K562 (cell line): ENCODE measurements around the gene GPSM3. TPM values are rescaled to one million over a fixed set of nuclear protein-coding genes. Genes with fewer than 3 reads are reported as not detected.

Experiments
- CAMTA2 ChIP-seq: fragments of 250-450 bp; sonication (Bioruptor Pico); conservative IDR thresholded peaks from 2 replicates; pipeline ENCODE4 v1.5.1; 2022
- CBFA2T3 ChIP-seq: fragments of 450-650 bp; IDR thresholded peaks from 2 replicates; pipeline ENCODE4 v1.6.1; 2017
- CEBPG ChIP-seq, 3 experiments: fragments of 200-800 bp in 1 of 3; sonication (Bioruptor generic) in 1 of 3; sonication (generic) in 1 of 3; formaldehyde crosslinking in 1 of 3; IDR thresholded peaks in 2 of 3; conservative IDR thresholded peaks in 1 of 3; 2 replicates each; pipeline versions ENCODE4 v1.6.1 to v1.8.0; 2016 to 2022; ENCODE audit warnings: missing compliant biosample characterization in 2 of 3, missing genetic modification characterization in 2 of 3, mild to moderate bottlenecking in 1 of 3, missing genetic modification reagents in 1 of 3
- ETV1 ChIP-seq: fragments of 450-650 bp; conservative IDR thresholded peaks from 2 replicates; pipeline ENCODE4 v1.6.1; 2016; ENCODE audit warnings: missing genetic modification characterization, control low read depth, low read depth, missing compliant biosample characterization
- GATAD2B ChIP-seq: fragments of 450-650 bp; IDR thresholded peaks from 2 replicates; pipeline ENCODE4 v1.6.1; 2017; ENCODE audit warnings: mild to moderate bottlenecking, borderline replicate concordance
- HIVEP1 ChIP-seq: fragments of 250-450 bp; sonication (Bioruptor Pico); IDR thresholded peaks from 2 replicates; pipeline ENCODE4 v1.4.0; 2020; ENCODE audit warnings: mild to moderate bottlenecking
- HMG20B ChIP-seq: fragments of 250-450 bp; sonication (Bioruptor Pico); IDR thresholded peaks from 2 replicates; pipeline ENCODE4 v1.5.0; 2021; ENCODE audit warnings: mild to moderate bottlenecking
- MYNN ChIP-seq, 2 experiments: sonication (generic); formaldehyde crosslinking in 1 of 2; IDR thresholded peaks; 2 replicates each; pipeline versions ENCODE4 v1.5.0 to v1.6.1; 2016 to 2020; ENCODE audit warnings: antibody characterized with exemption in 1 of 2, missing genetic modification reagents in 1 of 2
- RNF2 ChIP-seq: sonication (generic); IDR thresholded peaks from 2 replicates; pipeline ENCODE4 v1.6.1; 2016
- USF2 ChIP-seq: sonication (generic); formaldehyde crosslinking; IDR thresholded peaks from 2 replicates; pipeline ENCODE4 v1.5.0; 2020; ENCODE audit warnings: missing genetic modification reagents
- ZFP91 ChIP-seq: sonication (generic); formaldehyde crosslinking; IDR thresholded peaks from 2 replicates; pipeline ENCODE4 v1.8.0; 2022; ENCODE audit warnings: mild to moderate bottlenecking, missing genetic modification reagents
- ZNF12 ChIP-seq: sonication (generic); formaldehyde crosslinking; IDR thresholded peaks from 2 replicates; pipeline ENCODE4 v1.4.0; 2020; ENCODE audit warnings: mild to moderate bottlenecking, missing genetic modification reagents
- ZNF232 ChIP-seq: sonication (generic); formaldehyde crosslinking; IDR thresholded peaks from 2 replicates; pipeline ENCODE4 v1.8.0; 2022; ENCODE audit warnings: mild to moderate bottlenecking, missing genetic modification reagents
- ZNF584 ChIP-seq: fragments of 200-800 bp; sonication (Bioruptor generic); IDR thresholded peaks from 2 replicates; pipeline ENCODE4 v1.6.1; 2016; ENCODE audit warnings: low read depth, mild to moderate bottlenecking, missing genetic modification characterization, missing compliant biosample characterization
- polyA plus RNA-seq, 8 experiments: library from polyadenylated mRNA; depleted of rRNA in 4 of 8; stranded (reverse) in 5 of 8; unstranded in 3 of 8; fragments of >200 nt; fragmentation: Nextera tagmentation in 2 of 8; fragmentation: Illumina TruSeq in 1 of 8; extraction: Ambion mirVana in 2 of 8; extraction: Trizol in 1 of 8; gene quantifications; 2 replicates each; pipeline versions ENCODE4 v1.2.1 to v1.2.3, GENCODE V29; 2011 to 2014; ENCODE audit warnings: inconsistent platforms in 1 of 8, missing spikeins in 1 of 8
- total RNA-seq, 7 experiments: library from RNA; depleted of rRNA in 6 of 7; stranded (reverse); fragments of >200 nt in 6 of 7; fragmentation: Illumina TruSeq in 2 of 7; extraction: Trizol in 2 of 7; gene quantifications; 2 replicates each; pipeline versions ENCODE4 v1.2.1 to v1.2.3, GENCODE V29; 2011 to 2021; ENCODE audit warnings: low replicate concordance in 1 of 7
- TF ChIP-seq, protein P1 (sequence below), 2 experiments: fragments of 450-650 bp in 1 of 2; sonication (generic) in 1 of 2; formaldehyde crosslinking; conservative IDR thresholded peaks; 2 replicates each; pipeline versions ENCODE4 v1.4.0 to v1.8.1; 2020 to 2022; ENCODE audit warnings: mild to moderate bottlenecking in 1 of 2, missing genetic modification reagents in 1 of 2
- TF ChIP-seq, protein P2 (sequence below): sonication (generic); formaldehyde crosslinking; IDR thresholded peaks from 2 replicates; pipeline ENCODE4 v1.9.0; 2022; ENCODE audit warnings: mild to moderate bottlenecking, missing genetic modification reagents
- TF ChIP-seq, protein P3 (sequence below), 3 experiments: IDR thresholded peaks in 2 of 3; conservative IDR thresholded peaks in 1 of 3; 2 replicates each; pipeline ENCODE4 v1.5.1; 2011 to 2012; ENCODE audit warnings: low read length in 3 of 3, mild to moderate bottlenecking in 3 of 3, control low read depth in 2 of 3, improper control_type of control experiment in 1 of 3, inconsistent platforms in 1 of 3, low read depth in 1 of 3, mixed read lengths in 1 of 3, moderate library complexity in 1 of 3; ENCODE audit not compliant: insufficient read depth in 2 of 3
- TF ChIP-seq, protein P4 (sequence below): fragments of 450-650 bp; formaldehyde crosslinking; IDR thresholded peaks from 2 replicates; pipeline ENCODE4 v1.4.0; 2020; ENCODE audit warnings: mild to moderate bottlenecking, moderate library complexity

GPSM3 gene
- total and polyA plus RNA-seq, 9 of the 15 experiments (the other 6 are each of a cell fraction or from before 2014, with no cell fraction given): 5.3 to 42.6 (median 24.4) TPM

- TF ChIP-seq, protein P1, sequence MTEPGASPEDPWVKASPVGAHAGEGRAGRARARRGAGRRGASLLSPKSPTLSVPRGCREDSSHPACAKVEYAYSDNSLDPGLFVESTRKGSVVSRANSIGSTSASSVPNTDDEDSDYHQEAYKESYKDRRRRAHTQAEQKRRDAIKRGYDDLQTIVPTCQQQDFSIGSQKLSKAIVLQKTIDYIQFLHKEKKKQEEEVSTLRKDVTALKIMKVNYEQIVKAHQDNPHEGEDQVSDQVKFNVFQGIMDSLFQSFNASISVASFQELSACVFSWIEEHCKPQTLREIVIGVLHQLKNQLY (CRISPR knock-in tag; conservative IDR thresholded peaks at IDR 0.05): no peak
- TF ChIP-seq HIVEP1 (CRISPR knock-in tag) (no peak), CEBPG (CRISPR knock-in tag; IDR thresholded peaks at IDR 0.05) (no peak), CEBPG (tag; conservative IDR thresholded peaks at IDR 0.05 in 1 of 2, IDR thresholded peaks at IDR 0.05 in 1 of 2) (no peak), ETV1 (tag) (no peak), ZNF232 (CRISPR knock-in tag) (peak; percentile 12; the same call in 1 of the 2 replicates), USF2 (no peak), GATAD2B (no peak), HMG20B (CRISPR knock-in tag) (no peak), MYNN (IDR thresholded peaks at IDR 0.05) (0 out of 2 replicates have a peak, but pooled peaks have one; percentile 7), MYNN (CRISPR knock-in tag; IDR thresholded peaks at IDR 0.05) (no peak), CBFA2T3 (peak; percentile 86), CAMTA2 (no peak), ZNF584 (no peak), RNF2 (no peak), ZFP91 (CRISPR knock-in tag) (peak; percentile 12; the same call in 1 of the 2 replicates), ZNF12 (CRISPR knock-in tag) (no peak)
- TF ChIP-seq, protein P2, sequence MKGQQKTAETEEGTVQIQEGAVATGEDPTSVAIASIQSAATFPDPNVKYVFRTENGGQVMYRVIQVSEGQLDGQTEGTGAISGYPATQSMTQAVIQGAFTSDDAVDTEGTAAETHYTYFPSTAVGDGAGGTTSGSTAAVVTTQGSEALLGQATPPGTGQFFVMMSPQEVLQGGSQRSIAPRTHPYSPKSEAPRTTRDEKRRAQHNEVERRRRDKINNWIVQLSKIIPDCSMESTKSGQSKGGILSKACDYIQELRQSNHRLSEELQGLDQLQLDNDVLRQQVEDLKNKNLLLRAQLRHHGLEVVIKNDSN: peak; percentile 34; the same call in 1 of the 2 replicates
- TF ChIP-seq, protein P3, sequence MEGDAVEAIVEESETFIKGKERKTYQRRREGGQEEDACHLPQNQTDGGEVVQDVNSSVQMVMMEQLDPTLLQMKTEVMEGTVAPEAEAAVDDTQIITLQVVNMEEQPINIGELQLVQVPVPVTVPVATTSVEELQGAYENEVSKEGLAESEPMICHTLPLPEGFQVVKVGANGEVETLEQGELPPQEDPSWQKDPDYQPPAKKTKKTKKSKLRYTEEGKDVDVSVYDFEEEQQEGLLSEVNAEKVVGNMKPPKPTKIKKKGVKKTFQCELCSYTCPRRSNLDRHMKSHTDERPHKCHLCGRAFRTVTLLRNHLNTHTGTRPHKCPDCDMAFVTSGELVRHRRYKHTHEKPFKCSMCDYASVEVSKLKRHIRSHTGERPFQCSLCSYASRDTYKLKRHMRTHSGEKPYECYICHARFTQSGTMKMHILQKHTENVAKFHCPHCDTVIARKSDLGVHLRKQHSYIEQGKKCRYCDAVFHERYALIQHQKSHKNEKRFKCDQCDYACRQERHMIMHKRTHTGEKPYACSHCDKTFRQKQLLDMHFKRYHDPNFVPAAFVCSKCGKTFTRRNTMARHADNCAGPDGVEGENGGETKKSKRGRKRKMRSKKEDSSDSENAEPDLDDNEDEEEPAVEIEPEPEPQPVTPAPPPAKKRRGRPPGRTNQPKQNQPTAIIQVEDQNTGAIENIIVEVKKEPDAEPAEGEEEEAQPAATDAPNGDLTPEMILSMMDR (IDR thresholded peaks at IDR 0.05 in 2 of 3, conservative IDR thresholded peaks at IDR 0.05 in 1 of 3; ENCODE audit: insufficient read depth in 2 of 3, low read depth in 1 of 3, low read length in 3 of 3): peak in 2 of 3 experiments; percentile 23 to 44; a peak in 3 of 6 replicates
- TF ChIP-seq, protein P4, sequence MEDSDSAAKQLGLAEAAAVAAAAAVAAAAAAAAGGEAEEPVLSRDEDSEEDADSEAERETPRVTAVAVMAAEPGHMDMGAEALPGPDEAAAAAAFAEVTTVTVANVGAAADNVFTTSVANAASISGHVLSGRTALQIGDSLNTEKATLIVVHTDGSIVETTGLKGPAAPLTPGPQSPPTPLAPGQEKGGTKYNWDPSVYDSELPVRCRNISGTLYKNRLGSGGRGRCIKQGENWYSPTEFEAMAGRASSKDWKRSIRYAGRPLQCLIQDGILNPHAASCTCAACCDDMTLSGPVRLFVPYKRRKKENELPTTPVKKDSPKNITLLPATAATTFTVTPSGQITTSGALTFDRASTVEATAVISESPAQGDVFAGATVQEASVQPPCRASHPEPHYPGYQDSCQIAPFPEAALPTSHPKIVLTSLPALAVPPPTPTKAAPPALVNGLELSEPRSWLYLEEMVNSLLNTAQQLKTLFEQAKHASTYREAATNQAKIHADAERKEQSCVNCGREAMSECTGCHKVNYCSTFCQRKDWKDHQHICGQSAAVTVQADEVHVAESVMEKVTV: no peak
These were observed 4.5 kb upstream of the GPSM3 start (continued) for GRCh38 chr6:32196682-32197616.
